GM19193 (cell line): Measurements from ENCODE around the gene CNR1.

Source experiments
- POLR2A ChIP-seq: IDR thresholded peaks from 4 replicates; pipeline ENCODE4 v1.6.1; 2011; ENCODE audit not compliant: insufficient read depth, insufficient read length; ENCODE audit errors: extremely low read depth

The CNR1 gene

GRCh38 chr6:88116276-88116675, 49.9 kb downstream of the CNR1 start:
- no peak for TF ChIP-seq POLR2A

GRCh38 chr6:88115307-88115706, 50.8 kb downstream of the CNR1 start:
- no peak for TF ChIP-seq POLR2A

GRCh38 chr6:88114838-88115237, 51.3 kb downstream of the CNR1 start:
- TF ChIP-seq POLR2A: no peak

GRCh38 chr6:88111991-88112390, 54.2 kb downstream of the CNR1 start:
- no peak for TF ChIP-seq POLR2A

- no peak for TF ChIP-seq POLR2A
Measured at GRCh38 chr6:88107241-88107640, 58.9 kb downstream of the CNR1 start.

GRCh38 chr6:88105741-88106340, 60.3 kb downstream of the CNR1 start:
- TF ChIP-seq POLR2A: no peak
